ENCODE data around the gene SAC3D1. TPM values are rescaled to one million over a fixed set of nuclear protein-coding genes. Genes with fewer than 3 reads are reported as not detected.

SAC3D1 gene
- total and polyA plus RNA-seq, 2 of the 4 experiments (the other 2 are of a cell fraction), result 2.9 to 13.2 TPM

DNA sequence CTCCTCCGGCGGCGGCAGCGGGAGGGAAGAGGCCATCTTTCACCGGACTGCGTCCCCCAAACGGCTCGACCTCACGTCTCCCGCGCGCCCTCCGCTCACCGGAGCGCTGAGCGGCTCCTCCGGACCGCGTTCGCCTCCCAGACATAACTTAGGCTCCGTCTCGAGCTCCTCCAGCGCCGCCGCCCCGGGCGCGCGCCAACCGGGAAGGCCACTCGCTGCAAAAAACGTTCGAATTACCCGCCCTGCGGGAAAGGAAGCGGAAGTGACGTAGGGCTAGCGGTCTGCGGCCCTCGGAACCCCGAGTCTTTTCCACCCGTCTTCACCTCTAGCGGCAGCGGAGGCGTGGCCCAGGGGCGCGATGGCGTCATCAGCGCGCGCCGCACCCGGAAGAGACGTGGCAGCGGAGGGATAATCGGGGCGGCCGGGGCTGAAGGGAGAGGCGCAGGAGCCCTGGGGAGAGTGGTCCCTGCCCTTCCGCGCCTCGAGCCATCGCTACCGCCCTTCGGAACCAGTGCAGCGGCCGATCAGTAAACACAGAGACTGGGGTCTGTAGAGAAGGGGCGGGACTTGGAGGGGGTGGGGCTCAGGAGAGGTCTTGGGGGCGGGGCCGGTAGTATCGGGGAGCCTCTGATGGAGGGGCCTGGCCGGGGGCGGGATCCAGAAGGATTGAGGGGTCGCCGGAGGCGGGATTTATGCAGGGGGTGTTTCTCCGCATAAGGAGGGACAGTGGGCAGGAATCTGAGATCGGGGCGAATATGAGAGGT is 43.0 kb downstream of the SAC3D1 start, which contains the start of the genes CDCA5 and ZFPL1 (continued):
- TF ChIP-seq USF2 (IDR thresholded peaks at IDR 0.05; ENCODE audit: low read depth, low read length), result peak; percentile 38; the same call in 1 of the 2 replicates
